LoVo (cell line): ENCODE measurements around the gene CAMK2D.
"Not testable (repeated sequence)": the region's sequence is repeated elsewhere in the genome, so short reads cannot be mapped to it uniquely, and the experiment has no call there.

Source experiments
- DNase-seq: peaks from one replicate; pipeline ENCODE4 v3.0.0-alpha.2; 2016; ENCODE audit warnings: low spot score

The CAMK2D gene

DNA sequence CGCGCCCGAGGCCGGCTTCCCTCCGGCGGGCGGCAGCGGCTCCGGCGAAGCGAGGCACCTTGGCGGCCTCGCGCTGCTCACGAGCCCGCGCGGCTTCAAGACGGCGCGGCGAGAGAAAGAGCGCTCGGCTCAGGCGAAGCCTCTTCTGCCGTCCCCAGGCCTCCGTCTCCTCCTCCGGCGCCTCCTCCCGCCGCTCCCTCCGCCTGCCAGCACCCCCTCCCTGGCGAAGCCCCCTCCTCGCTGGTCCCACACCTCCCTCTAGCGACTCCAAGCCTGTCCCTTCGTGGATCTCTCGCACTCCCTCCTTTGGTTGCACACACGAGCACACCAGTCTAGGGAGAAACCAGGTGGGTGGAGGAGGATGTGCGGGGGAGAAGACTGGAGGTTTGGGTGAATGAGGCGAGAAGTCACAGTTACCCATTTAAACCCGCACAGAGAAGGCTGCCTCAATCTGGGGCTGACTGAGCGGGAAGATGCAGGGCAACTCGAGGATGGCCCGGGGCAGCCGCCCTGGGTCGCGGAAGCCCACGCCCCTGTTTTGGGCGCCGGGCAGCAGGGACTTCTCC lies at the start of gene CAMK2D:
Gene CAMK2D, minus strand, starts transcription at position 119 of the 566 bp plus-strand sequence. CDS start 670 bp downstream, outside the sequence.
- DNase-seq = peak; percentile 73

DNA sequence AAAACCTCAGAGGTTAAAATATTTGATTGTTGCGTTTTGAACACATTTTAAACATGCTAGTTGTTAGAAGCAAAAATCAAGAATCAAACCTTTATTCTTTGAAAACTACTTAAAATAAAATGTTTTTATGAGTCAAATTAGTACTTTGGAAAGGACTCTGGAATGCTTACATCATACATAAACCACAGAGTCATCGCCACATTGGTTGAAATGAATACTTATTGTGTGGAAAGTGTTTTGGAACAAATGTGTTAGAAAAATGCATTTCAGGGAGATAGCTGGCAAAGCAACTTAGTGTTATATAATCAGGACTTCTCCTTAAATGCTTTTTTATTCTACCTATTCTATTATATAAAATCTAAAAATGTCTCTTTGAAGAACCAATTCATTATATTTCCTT lies 49.4 kb upstream of the CAMK2D start:
- DNase-seq = no peak

DNA sequence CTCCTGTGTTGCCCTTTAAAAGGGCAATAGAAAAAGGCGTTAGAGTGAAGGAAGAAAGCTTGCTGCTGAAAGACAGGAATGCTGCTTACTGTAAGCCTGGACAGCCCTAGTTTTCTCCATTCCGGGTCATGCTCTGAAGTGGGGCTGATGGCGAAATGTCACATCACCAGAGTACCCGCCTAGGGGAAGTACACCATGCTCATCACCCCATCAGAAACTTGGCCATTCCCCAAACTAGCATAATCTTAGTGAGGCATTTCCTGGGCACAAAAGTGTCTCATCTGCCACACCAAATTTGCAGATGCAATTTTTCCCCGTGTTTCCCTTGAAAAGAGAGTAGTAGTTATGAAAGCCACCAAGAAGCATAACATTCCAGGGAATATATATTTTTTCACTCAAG lies 47.8 kb upstream of the CAMK2D start:
- no peak for DNase-seq

DNA sequence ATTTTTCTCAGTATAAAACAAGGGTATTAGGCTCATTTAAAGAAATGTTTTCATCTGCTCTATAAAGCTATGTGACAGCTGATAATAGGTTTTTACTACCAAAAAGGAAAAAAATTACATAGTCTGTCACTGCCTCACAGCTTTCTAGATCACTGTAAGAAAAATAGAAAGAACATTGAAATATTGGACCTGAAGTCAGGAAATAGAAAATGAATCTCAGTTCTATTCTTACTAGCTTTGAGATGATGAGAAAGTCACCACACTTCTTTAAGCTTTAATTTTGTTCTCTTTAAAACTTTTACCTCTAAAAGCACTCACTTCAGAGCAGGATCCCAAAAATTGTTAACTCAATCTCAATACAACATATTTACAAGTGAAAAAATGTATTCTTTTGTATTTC lies 45.3 kb upstream of the CAMK2D start:
- no peak for DNase-seq

GRCh38 chr4:113801882-113802281 lies 40.3 kb upstream of the CAMK2D start:
- DNase-seq = no peak

DNA sequence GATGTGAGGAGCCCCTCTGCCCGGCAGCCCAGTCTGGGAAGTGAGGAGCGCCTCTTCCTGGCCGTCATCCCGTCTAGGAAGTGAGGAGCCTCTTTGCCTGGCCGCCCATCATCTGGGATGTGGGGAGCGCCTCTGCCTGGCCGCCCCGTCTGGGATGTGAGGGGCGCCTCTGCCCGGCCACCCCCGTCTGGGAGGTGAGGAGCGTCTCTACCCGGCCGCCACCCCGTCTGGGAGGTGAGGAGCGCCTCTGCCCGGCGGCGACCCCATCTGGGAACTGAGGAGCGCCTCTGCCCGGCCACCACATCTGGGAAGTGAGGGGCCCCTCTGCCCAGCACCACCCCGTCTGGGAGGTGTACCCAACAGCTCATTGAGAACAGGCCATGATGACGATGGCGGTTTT lies 34.8 kb upstream of the CAMK2D start:
- not testable (repeated sequence) for DNase-seq

DNA sequence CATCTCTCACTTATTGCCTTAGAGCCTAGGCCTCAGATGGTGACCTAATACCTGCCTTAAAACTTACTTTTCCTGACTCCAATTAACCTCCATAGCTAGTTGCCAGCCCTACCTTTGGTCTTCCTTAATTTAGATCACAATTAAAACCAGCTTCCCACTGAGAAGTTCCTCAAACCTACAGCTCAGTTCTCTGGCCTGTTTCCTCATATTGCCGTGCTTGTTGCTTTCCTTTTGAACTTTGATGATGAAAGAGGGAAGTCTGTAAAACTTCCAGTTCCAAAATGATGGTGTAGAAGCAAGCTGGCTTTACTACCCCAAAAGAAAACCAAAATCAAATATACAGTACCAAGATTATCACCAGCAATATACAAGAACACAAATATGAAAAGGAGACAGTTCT lies 28.9 kb upstream of the CAMK2D start:
- no peak for DNase-seq

GRCh38 chr4:113788888-113789287 lies 27.4 kb upstream of the CAMK2D start:
- no peak for DNase-seq

DNA sequence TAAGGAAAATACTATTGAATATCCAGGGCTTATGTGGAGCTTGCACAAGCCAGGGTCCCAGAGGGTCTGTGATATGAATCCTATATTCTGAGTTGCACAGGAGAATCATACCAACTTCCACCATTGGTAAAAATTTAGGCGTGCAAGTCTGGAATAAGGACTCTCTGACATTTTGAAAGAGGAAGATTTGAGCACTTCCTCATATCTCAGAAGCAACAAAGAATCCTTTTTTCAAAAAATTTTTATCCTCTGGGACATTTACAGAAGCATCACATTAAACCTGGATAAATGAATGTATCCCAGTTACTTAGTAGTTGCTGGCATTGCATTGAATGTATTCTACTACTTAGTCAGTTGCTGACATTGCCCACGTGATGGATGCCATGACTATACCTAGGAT lies 24.2 kb upstream of the CAMK2D start:
- no peak for DNase-seq

GRCh38 chr4:113784497-113785250 lies 23.1 kb upstream of the CAMK2D start:
- DNase-seq = peak; percentile 14

DNA sequence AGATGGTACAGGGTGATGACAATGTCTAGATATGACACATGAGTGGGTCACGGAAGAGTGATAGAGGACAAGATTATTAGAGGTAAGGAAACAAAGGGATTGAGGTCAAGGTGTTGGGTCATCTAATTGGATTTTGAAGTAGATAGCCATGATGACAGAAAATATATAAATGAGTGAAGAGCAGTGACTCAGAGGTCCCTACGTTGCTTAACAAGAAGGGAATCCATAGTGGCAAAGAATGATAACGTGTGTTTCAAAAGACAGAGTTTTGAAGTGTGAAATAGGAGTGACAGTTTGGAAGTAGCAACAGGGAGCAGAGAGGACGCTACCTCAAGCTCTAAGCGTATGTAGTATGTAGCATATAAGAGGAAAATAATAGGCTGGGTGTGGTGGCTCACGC lies 22.2 kb upstream of the CAMK2D start:
- no peak for DNase-seq

GRCh38 chr4:113783289-113783688 lies 21.8 kb upstream of the CAMK2D start:
- DNase-seq = no peak

DNA sequence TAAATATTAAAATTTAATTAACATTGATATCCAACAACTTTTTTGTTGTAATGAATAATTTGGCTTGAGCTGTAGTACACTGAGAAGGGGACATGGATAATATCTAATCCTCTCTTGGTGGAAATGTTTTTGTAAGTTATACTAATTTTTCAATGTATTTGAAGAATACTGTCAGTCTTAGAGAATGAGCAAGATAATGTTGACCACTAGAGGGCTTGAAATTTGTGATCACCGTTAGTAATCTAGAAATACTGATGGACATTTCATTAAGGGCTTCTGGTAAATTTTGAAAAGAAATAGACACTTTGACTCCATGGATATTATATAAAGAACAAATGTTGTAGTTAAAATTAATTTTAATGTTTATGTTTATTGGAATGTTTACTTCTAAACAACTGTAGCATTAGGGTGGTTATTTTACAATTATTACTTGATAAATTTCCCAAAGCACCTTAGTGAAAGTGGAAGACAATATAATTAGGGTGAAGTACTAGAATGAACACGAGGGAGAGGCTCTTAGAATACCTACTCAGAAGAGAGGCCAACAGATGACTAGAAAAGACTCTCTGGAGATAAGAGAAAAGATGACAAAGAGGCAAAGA lies 20.0 kb upstream of the CAMK2D start:
- DNase-seq = peak; percentile 34

- no peak for DNase-seq
Observed at GRCh38 chr4:113776679-113777078, 15.1 kb upstream of the CAMK2D start.

GRCh38 chr4:113776016-113776415 lies 14.5 kb upstream of the CAMK2D start:
- DNase-seq = no peak

DNA sequence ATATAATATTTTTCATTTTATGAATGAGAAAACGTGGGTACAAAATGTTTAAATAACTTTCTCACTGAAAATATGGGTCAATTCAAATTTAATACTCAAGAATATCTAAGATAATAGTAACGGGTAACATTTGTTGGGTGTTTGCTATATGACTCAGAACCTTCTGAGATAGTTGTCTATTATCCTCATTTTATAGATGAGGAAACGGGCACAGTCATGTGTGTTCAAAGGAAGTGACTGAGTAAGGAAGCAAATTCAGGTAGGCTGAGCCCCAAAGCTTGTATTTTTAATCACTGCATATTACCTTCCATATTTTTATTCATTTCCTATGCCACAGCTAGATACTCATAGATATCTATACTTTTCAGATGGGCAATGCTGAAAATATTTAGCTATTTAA lies 12.2 kb upstream of the CAMK2D start:
- DNase-seq = peak; percentile 12

- DNase-seq = no peak
Observed at GRCh38 chr4:113773014-113773413, 11.5 kb upstream of the CAMK2D start.

GRCh38 chr4:113772319-113772718 lies 10.8 kb upstream of the CAMK2D start:
- DNase-seq = no peak

DNA sequence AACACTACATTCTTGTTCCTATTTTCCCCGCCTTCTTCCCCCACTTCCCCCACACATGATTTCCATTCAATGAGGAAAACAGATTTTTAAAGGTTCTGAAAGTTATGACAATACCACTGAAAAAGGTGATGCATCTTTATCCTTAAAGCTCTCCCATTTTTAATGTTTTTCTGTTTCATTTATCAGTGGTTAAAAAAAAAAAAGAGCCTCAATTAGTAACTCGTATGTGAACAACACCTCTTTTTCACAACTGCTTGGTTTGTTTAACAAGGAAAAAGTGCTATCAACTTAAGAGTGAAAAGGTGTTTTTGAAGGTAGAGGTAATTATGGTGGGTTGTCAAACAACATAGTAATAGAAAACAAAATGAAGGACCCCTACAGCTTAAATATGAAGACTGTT lies 8.2 kb upstream of the CAMK2D start:
- DNase-seq = no peak

- no peak for DNase-seq
Observed at GRCh38 chr4:113768952-113769351, 7.4 kb upstream of the CAMK2D start.

DNA sequence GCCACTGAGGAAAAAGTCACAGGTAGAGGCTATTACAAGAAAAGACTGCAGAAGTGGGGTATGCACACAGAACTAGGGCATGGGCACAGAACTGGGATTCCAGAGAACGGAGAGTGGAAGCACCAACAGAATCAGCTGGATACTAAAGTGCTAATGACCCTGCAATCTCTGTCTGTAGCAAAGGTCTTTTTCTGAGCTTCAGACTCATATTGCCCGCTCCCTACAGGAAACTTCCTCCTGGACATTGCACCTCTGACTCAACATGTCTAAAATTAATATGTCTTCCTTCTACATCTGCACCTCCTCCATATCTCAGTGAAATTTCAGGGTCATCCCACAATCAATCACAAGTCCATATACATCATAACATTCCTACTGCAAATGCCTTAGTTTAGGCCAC lies 5.3 kb upstream of the CAMK2D start:
- DNase-seq = no peak

DNA sequence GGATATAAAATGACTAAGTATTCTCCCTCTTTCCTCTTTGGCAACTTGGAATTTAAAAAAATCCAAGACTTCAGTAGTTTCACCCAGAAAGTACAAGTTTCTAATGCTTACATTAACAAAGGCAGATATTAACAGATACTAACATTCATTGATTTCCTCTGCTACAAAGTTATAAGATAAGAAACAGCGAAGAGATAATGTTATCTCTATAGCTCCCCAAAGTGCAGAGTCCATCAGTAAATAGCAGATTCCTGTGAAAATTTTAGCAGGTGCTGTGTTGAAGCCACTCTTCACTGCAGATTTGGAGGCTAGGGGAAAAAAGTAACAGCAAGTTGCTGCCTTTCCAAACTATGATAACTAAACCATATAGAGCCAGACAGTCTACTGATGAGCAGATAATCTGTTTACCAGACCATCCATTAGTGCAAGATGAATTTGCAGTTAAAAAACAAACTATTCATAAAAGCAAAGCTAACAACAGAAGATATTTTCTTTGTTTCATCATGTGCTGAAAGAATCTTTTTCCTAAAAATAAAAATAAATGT lies 3.3 kb upstream of the CAMK2D start:
- DNase-seq = no peak

DNA sequence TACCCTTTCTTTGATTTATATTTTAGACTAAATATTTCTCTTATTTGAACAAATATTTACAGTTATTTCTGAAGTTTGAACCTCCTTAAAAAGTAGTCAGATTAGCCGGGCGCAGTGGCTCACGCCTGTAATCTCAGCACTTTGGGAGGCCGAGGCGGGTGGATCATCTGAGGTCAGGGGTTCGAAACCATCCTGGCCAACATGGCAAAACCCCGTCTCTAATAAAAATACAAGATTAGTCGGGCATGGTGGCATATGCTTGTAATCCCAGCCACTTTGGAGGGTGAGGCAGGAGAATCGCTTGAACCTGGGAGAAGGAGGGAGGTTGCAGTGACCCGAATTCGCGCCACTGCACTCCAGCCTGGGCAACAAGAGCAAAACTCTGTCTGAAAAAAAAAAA lies 2.4 kb upstream of the CAMK2D start:
- not testable (repeated sequence) for DNase-seq

DNA sequence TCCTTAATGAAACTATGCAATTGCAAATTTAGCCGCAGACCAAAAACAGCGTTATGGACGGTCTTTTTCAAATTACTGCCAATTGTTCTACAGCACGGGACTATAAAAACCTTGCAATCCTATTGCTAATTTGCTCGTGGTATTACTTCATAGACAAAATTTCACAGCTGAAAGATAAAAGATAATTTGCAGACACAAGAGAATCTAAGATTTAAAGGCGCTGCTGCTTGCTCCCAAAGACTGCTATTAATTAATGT lies 1.4 kb upstream of the CAMK2D start:
- DNase-seq = no peak
